ENCODE data around the gene NINJ1. TPM values are rescaled to one million over a fixed set of nuclear protein-coding genes. Genes with fewer than 3 reads are reported as not detected.

Gene NINJ1
- total RNA-seq, 1 experiment from 2014 or later, result 26.7 TPM

DNA sequence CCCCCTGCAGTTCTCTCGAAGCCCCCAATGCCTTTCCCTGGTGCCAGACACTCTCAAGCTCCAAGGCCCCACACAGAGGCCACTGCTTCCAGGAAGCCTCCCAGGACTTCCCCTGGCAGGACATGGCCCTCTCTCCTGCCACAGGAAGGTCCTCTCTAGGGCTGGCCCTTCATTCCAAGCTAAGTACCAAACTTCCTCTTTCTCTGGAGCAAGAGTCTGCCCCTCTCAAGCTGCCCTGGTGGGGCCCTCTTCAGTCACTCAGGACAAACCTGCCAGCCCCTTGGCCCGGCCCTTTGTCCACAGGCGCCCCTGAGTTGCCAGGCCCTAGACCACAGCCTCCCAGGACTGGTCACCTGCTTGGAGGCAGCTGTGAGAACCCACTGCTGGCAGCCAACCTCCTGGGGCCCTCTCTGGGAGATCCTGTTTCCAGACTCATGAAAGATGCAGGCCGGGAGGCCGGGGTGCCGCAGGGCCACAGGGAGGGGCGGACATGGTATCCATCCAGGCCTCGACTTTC is 6.6 kb downstream of the NINJ1 start:
- no peak for DNase-seq (ENCODE audit: low read depth, low spot score)
- TF ChIP-seq TCF7L2 (IDR thresholded peaks at IDR 0.05; ENCODE audit: low read depth, low read length) (no peak), POLR2AphosphoS5 (IDR thresholded peaks at IDR 0.05; ENCODE audit: low read depth, low read length) (no peak), SIN3A (IDR thresholded peaks at IDR 0.05; ENCODE audit: borderline replicate concordance, insufficient read depth, low read depth, low read length) (no peak)
- TF ChIP-seq, protein P1, sequence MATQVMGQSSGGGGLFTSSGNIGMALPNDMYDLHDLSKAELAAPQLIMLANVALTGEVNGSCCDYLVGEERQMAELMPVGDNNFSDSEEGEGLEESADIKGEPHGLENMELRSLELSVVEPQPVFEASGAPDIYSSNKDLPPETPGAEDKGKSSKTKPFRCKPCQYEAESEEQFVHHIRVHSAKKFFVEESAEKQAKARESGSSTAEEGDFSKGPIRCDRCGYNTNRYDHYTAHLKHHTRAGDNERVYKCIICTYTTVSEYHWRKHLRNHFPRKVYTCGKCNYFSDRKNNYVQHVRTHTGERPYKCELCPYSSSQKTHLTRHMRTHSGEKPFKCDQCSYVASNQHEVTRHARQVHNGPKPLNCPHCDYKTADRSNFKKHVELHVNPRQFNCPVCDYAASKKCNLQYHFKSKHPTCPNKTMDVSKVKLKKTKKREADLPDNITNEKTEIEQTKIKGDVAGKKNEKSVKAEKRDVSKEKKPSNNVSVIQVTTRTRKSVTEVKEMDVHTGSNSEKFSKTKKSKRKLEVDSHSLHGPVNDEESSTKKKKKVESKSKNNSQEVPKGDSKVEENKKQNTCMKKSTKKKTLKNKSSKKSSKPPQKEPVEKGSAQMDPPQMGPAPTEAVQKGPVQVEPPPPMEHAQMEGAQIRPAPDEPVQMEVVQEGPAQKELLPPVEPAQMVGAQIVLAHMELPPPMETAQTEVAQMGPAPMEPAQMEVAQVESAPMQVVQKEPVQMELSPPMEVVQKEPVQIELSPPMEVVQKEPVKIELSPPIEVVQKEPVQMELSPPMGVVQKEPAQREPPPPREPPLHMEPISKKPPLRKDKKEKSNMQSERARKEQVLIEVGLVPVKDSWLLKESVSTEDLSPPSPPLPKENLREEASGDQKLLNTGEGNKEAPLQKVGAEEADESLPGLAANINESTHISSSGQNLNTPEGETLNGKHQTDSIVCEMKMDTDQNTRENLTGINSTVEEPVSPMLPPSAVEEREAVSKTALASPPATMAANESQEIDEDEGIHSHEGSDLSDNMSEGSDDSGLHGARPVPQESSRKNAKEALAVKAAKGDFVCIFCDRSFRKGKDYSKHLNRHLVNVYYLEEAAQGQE (IDR thresholded peaks at IDR 0.05; ENCODE audit: insufficient read depth in 1 of 2, low read depth in 2 of 2, low read length in 1 of 2), result no peak
- TF ChIP-seq, protein P2, sequence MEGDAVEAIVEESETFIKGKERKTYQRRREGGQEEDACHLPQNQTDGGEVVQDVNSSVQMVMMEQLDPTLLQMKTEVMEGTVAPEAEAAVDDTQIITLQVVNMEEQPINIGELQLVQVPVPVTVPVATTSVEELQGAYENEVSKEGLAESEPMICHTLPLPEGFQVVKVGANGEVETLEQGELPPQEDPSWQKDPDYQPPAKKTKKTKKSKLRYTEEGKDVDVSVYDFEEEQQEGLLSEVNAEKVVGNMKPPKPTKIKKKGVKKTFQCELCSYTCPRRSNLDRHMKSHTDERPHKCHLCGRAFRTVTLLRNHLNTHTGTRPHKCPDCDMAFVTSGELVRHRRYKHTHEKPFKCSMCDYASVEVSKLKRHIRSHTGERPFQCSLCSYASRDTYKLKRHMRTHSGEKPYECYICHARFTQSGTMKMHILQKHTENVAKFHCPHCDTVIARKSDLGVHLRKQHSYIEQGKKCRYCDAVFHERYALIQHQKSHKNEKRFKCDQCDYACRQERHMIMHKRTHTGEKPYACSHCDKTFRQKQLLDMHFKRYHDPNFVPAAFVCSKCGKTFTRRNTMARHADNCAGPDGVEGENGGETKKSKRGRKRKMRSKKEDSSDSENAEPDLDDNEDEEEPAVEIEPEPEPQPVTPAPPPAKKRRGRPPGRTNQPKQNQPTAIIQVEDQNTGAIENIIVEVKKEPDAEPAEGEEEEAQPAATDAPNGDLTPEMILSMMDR (IDR thresholded peaks at IDR 0.05), result no peak
- intact Hi-C loops (cut with micrococcal nuclease; ENCODE audit: unreplicated experiment) (no loop called here), in situ Hi-C loops (cut with HindIII; ENCODE audit: low pct_unique_long_range_greater_than_20kb, low sequenced_read_pairs) (no loop called here)
- H3K27me3 ChIP-seq (ENCODE audit: control insufficient read depth, insufficient read depth, low read length), result no peaks in the 10 kb centered on the region
- H3K27ac ChIP-seq (ENCODE audit: low read length), result no peak overlapping the region
- ChIA-PET CTCF (interaction anchor here (0.6 kb wide), 1 partner anchor 124 kb away, joined by 3 read pairs; no protein-coding TSS in a partner anchor), POLR2A (interaction anchor here (0.6 kb wide), 1 partner anchor 9 kb away, joined by 3 read pairs; no protein-coding TSS in a partner anchor)
- peaks cover 6% of the 10 kb centered on the region for H3K4me1 ChIP-seq (ENCODE audit: control insufficient read depth, insufficient read depth, low read length)
- no peak overlapping the region for H3K4me3 ChIP-seq (ENCODE audit: low read depth in 2 of 2, low read length in 2 of 2)
- no TSS peak for BruUV-seq (replicated peaks)
- ATAC-seq, result no peak
- no peaks in the 10 kb centered on the region for H3K9me3 ChIP-seq (ENCODE audit: control insufficient read depth, insufficient read depth, low read depth, low read length)
- H3K36me3 ChIP-seq (ENCODE audit: control insufficient read depth, insufficient read depth, low read length), result no peaks in the 10 kb centered on the region

DNA sequence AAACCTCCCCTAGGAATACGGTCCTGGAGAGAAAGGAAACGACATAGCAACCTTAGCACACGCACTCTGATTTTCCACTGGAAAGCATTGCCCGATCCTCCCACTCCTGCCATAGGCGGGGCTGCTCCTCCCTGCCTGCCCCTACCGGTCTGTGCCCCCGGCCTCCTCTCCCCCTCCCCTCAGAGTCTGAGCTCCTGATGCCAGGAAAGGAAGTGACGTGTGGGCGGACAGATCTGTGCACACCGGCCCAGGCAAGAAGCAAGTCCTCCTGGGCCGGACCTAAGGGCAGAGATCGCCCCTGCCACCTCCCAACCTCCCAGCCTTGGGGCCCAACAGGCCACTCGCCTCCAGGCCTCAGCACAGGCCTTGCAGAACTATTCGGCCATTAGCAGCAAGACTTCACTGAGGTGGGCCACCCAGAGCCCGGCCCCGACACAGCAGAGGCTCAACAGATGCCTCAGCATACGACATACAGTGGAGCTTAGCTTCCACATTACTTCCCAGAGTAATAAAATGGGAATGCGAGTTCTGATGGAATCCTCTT is 7.2 kb downstream of the NINJ1 start:
- ATAC-seq (no peak), DNase-seq (ENCODE audit: low read depth, low spot score) (no peak)
- in situ Hi-C loops (cut with HindIII; ENCODE audit: low pct_unique_long_range_greater_than_20kb, low sequenced_read_pairs), result no loop called here
- intact Hi-C loops (cut with micrococcal nuclease; ENCODE audit: unreplicated experiment), result no loop called here
- no peak overlapping the region for H3K27ac ChIP-seq (ENCODE audit: low read length)
- TF ChIP-seq, protein P1 (IDR thresholded peaks at IDR 0.05; ENCODE audit: insufficient read depth in 1 of 2, low read depth in 2 of 2, low read length in 1 of 2), result no peak
- TF ChIP-seq, protein P2 (IDR thresholded peaks at IDR 0.05), result no peak
- TF ChIP-seq TCF7L2 (IDR thresholded peaks at IDR 0.05; ENCODE audit: low read depth, low read length) (no peak), POLR2AphosphoS5 (IDR thresholded peaks at IDR 0.05; ENCODE audit: low read depth, low read length) (no peak), SIN3A (IDR thresholded peaks at IDR 0.05; ENCODE audit: borderline replicate concordance, insufficient read depth, low read depth, low read length) (no peak)
- no TSS peak for BruUV-seq (replicated peaks)
- ChIA-PET CTCF (interaction anchor here (0.6 kb wide), 1 partner anchor 124 kb away, joined by 3 read pairs; no protein-coding TSS in a partner anchor), POLR2A (interaction anchor here (0.6 kb wide), 1 partner anchor 8 kb away, joined by 3 read pairs; no protein-coding TSS in a partner anchor)
- no peaks in the 10 kb centered on the region for H3K36me3 ChIP-seq (ENCODE audit: control insufficient read depth, insufficient read depth, low read length)
- H3K27me3 ChIP-seq (ENCODE audit: control insufficient read depth, insufficient read depth, low read length), result no peaks in the 10 kb centered on the region
- H3K4me1 ChIP-seq (ENCODE audit: control insufficient read depth, insufficient read depth, low read length), result peaks cover under 1% of the 10 kb centered on the region; the same call in 1 of the 2 replicates
- H3K4me3 ChIP-seq (ENCODE audit: low read depth in 2 of 2, low read length in 2 of 2), result no peak overlapping the region
- H3K9me3 ChIP-seq (ENCODE audit: control insufficient read depth, insufficient read depth, low read depth, low read length), result no peaks in the 10 kb centered on the region
